Upper lobe of right lung (tissue), 1 donor: ENCODE results near the gene SLC35F1. TPM values are rescaled to one million over a fixed set of nuclear protein-coding genes. Genes with fewer than 3 reads are reported as not detected.

Experiments
- ATAC-seq: fragments of 200-7000 bp; cut with Tn5 transposase; one replicate; pipeline ENCODE4 v1.9.1; 2020; ENCODE audit warnings: mild to moderate bottlenecking, moderate library complexity
- DNase-seq: peaks from one replicate; pipeline ENCODE4 v3.0.0-alpha.2; 2020
- H3K27ac ChIP-seq: fragments of 200-600 bp; one replicate; pipeline ENCODE4 v1.8.0; 2022
- H3K27me3 ChIP-seq: fragments of 200-600 bp; one replicate; pipeline ENCODE4 v1.8.0; 2022; ENCODE audit warnings: mild to moderate bottlenecking
- H3K36me3 ChIP-seq: fragments of 200-600 bp; one replicate; pipeline ENCODE4 v1.8.0; 2022
- H3K4me1 ChIP-seq: fragments of 200-600 bp; one replicate; pipeline ENCODE4 v1.8.0; 2022
- H3K4me3 ChIP-seq: fragments of 200-600 bp; one replicate; pipeline ENCODE4 v1.8.0; 2022; ENCODE audit warnings: mild to moderate bottlenecking
- H3K9me3 ChIP-seq: fragments of 200-600 bp; one replicate; pipeline ENCODE4 v1.8.0; 2022
- CTCF ChIP-seq: fragments of 200-600 bp; IDR thresholded peaks from one replicate; pipeline ENCODE4 v1.8.0; 2022; ENCODE audit warnings: antibody characterized with exemption
- intact Hi-C: fragments of 100-400 bp; cut with DNase I; formaldehyde crosslinking; loops from one replicate; pipeline ENCODE4 v1.11.0; 2022
- total RNA-seq: library from RNA; stranded (reverse); fragmentation: NEBNext Ultra II Directional; extraction: Animal tissue kit (Norgen Biotek cat#: 25700); gene quantifications from one replicate; pipeline ENCODE4 v1.2.1, GENCODE V29; 2021
- donor health status: DM: no; HTN: yes; CAD: no; lungs with severe emphysema.

The SLC35F1 gene
- total RNA-seq, 1 donor from 2014 or later, result 0.29 TPM

GRCh38 chr6:118223316-118223715 lies 316.3 kb downstream of the SLC35F1 start:
- H3K27ac ChIP-seq, result no peak overlapping the region
- no peak for TF ChIP-seq CTCF
- H3K4me1 ChIP-seq, result no peaks in the 10 kb centered on the region
- ATAC-seq (no peak), DNase-seq (no peak)
- no peaks in the 10 kb centered on the region for H3K9me3 ChIP-seq
- intact Hi-C loops, result no loop called here
- H3K36me3 ChIP-seq, result no peaks in the 10 kb centered on the region
- H3K4me3 ChIP-seq, result no peak overlapping the region
- no peaks in the 10 kb centered on the region for H3K27me3 ChIP-seq

GRCh38 chr6:118228886-118229285 lies 321.8 kb downstream of the SLC35F1 start:
- intact Hi-C loops, result no loop called here
- DNase-seq (no peak), ATAC-seq (no peak)
- Histone ChIP-seq H3K9me3 (no peaks in the 10 kb centered on the region), H3K4me1 (no peaks in the 10 kb centered on the region), H3K27me3 (no peaks in the 10 kb centered on the region), H3K27ac (no peak overlapping the region), H3K4me3 (no peak overlapping the region), H3K36me3 (no peaks in the 10 kb centered on the region)
- TF ChIP-seq CTCF, result no peak

GRCh38 chr6:118240878-118241528 lies 333.9 kb downstream of the SLC35F1 start:
- H3K27ac ChIP-seq, result no peak overlapping the region
- intact Hi-C loops, result no loop called here
- no peak overlapping the region for H3K4me3 ChIP-seq
- H3K36me3 ChIP-seq, result no peaks in the 10 kb centered on the region
- DNase-seq, result no peak
- H3K27me3 ChIP-seq, result no peaks in the 10 kb centered on the region
- ATAC-seq, result no peak
- no peaks in the 10 kb centered on the region for H3K9me3 ChIP-seq
- H3K4me1 ChIP-seq, result no peaks in the 10 kb centered on the region
- no peak for TF ChIP-seq CTCF

GRCh38 chr6:118246406-118246805 lies 339.3 kb downstream of the SLC35F1 start:
- Histone ChIP-seq H3K36me3 (no peaks in the 10 kb centered on the region), H3K4me3 (no peak overlapping the region), H3K27me3 (no peaks in the 10 kb centered on the region), H3K27ac (no peak overlapping the region), H3K9me3 (no peaks in the 10 kb centered on the region), H3K4me1 (no peaks in the 10 kb centered on the region)
- intact Hi-C loops, result no loop called here
- DNase-seq (no peak), ATAC-seq (no peak)
- no peak for TF ChIP-seq CTCF

- Histone ChIP-seq H3K27ac (no peak overlapping the region), H3K36me3 (no peaks in the 10 kb centered on the region), H3K27me3 (no peaks in the 10 kb centered on the region), H3K9me3 (no peaks in the 10 kb centered on the region), H3K4me3 (no peak overlapping the region), H3K4me1 (no peaks in the 10 kb centered on the region)
- DNase-seq (no peak), ATAC-seq (no peak)
- no peak for TF ChIP-seq CTCF
- intact Hi-C loops, result no loop called here
Measured at GRCh38 chr6:118248171-118248570, 341.1 kb downstream of the SLC35F1 start.

- no peak for DNase-seq
- Histone ChIP-seq H3K4me3 (no peak overlapping the region), H3K27me3 (no peaks in the 10 kb centered on the region), H3K9me3 (no peaks in the 10 kb centered on the region), H3K27ac (no peak overlapping the region), H3K4me1 (no peaks in the 10 kb centered on the region), H3K36me3 (no peaks in the 10 kb centered on the region)
- intact Hi-C loops, result no loop called here
- no peak for ATAC-seq
- no peak for TF ChIP-seq CTCF
Measured at GRCh38 chr6:118249680-118250079, 342.6 kb downstream of the SLC35F1 start.
